ENCODE measurements around the gene ZNF593OS.

The ZNF593OS gene

GRCh38 chr1:26184883-26185282, 13.3 kb upstream of the ZNF593OS start:
- FAIRE-seq (no peak), DNase-seq (ENCODE audit: insufficient read length, low spot score) (no peak)

DNA sequence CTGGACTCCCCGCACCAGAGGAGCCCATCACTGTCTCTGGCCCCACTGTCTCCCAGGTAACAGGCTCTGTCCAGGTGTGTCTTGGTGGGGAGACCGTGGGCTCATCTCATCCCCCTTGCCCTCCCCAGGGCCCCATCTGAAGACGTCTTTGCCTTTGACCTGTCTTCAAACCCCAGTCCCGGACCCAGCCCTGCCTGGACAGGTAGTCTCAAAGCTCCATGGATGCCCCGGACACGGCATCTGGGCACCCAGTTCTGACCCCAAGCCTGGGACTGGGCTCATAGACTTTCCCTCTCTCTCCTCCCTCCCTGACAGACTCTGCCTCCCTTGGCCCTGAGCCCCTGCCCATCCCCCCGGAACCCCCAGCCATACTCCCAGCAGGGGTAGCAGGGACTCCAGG, 12.5 kb upstream of the ZNF593OS start:
- DNase-seq (ENCODE audit: insufficient read length, low spot score) (no peak), FAIRE-seq (no peak)

GRCh38 chr1:26182383-26182696, 10.7 kb upstream of the ZNF593OS start:
- FAIRE-seq = no peak

DNA sequence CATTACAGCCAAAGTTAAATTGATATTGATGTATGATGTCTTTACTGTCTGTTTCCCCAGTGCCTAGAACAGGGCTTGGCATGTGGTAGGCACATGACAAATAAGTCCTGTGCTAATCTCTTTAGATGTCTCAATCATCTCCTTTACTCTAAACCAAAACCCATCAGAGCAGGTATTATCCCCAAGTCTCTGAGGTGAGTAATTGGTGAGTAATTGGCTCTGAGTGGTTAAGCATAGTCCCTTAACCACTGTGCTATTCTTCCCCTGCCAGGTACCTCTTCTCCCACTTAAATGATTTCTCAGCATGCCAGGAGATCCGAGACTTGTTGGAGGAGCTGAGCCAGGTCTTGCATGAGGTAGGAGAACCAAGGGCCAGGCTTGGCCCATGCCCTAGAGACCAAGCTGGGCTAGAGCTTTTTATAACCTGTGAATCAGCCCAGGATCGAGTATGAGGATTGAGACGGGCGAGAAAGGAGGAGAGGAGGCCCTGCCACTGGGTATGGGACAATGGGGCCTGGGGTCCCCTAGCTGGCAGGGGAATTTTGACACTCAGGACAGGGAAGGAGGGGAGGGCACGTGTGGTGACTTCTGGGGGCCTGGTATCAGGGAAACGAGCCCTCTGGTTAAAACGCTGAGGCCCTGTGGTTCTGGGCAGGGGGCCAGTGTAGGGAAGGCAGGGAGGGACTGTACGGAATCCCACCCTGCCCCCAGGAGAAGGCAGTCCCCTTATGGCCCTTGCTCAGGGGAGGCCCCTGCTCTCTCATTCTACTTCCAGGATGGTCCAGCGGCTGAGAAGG, 10.2 kb upstream of the ZNF593OS start:
- DNase-seq (ENCODE audit: insufficient read length, low spot score) (no peak), FAIRE-seq (no peak)

More at GRCh38 chr1:26182383-26182696, 10.7 kb upstream of the ZNF593OS start:
- DNase-seq (ENCODE audit: insufficient read length, low spot score) = no peak

DNA sequence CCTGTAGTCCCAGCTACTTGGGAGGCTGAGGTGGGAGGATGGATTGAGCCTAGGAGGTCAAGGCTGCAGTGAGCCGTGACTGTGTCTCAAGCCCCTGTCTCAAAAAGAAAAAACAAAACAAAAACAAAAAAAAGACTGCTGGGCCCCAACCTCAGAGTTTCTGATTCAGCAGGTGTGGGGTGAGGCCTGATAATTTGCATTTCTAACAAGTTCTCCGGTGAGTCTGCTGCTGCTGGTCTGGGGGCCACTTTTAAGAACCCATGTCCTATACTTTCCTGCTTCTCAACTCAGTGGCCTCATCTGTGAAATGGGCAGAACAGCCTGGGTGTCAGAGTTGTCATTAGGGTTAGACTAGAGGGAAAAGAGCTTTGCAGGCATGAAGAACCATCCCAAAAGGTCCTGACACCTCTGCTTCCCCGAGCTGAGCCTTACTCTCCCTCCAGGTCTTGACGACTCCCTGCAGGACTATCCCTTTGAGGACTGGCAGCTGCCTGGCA, 8.4 kb upstream of the ZNF593OS start:
- DNase-seq (ENCODE audit: insufficient read length, low spot score) (no peak), FAIRE-seq (peak; percentile 37)

DNA sequence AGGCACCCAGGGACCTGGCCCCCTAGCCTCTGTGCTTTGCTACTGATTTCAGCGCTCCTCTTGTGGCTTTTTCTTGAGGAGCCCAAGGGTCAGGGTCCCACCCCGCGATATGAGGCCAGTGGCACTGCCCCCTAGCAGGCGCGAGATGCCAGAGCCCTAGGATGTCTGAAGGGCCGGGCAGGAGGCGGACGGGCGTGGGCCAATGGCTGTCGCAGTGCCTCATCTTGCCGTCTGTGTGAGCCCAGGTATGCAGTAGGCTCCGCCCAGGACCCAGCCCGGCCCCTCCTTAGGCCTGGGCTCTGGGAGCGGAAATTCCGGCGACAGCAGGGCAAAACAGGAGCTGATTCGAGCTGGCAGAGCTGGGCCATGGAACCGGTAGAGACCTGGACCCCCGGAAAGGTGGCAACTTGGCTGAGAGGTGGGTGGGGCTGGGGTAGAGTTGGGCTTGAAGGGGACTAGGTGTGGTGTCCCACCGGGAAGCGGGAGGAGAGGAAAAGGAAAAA, 5.6 kb upstream of the ZNF593OS start, which contains the start of gene CNKSR1:
CNKSR1 (plus strand) TSS at position 310 of the 503 bp plus-strand sequence; CDS start at position 367, 57 bp downstream.
- no peak for FAIRE-seq
- no peak for DNase-seq (ENCODE audit: insufficient read length, low spot score)

- no peak for FAIRE-seq
Observed at GRCh38 chr1:26175346-26175745, 3.7 kb upstream of the ZNF593OS start.

GRCh38 chr1:26170472-26170821, 1.2 kb downstream of the ZNF593OS start:
- FAIRE-seq (no peak), DNase-seq (ENCODE audit: insufficient read length, low spot score) (no peak)

More at GRCh38 chr1:26175346-26175745, 3.7 kb upstream of the ZNF593OS start:
- no peak for DNase-seq (ENCODE audit: insufficient read length, low spot score)

GRCh38 chr1:26169669-26170471, 1.8 kb downstream of the ZNF593OS start, which contains the start of gene ZNF593:
TSS of gene ZNF593 (plus strand) at chr1:26169908. CDS start at chr1:26169984, 76 bp downstream.
- FAIRE-seq (peak; percentile 95), DNase-seq (ENCODE audit: insufficient read length, low spot score) (peak; percentile 100)

- FAIRE-seq (no peak), DNase-seq (ENCODE audit: insufficient read length, low spot score) (no peak)
Observed at GRCh38 chr1:26169198-26169554, 2.5 kb downstream of the ZNF593OS start.

DNA sequence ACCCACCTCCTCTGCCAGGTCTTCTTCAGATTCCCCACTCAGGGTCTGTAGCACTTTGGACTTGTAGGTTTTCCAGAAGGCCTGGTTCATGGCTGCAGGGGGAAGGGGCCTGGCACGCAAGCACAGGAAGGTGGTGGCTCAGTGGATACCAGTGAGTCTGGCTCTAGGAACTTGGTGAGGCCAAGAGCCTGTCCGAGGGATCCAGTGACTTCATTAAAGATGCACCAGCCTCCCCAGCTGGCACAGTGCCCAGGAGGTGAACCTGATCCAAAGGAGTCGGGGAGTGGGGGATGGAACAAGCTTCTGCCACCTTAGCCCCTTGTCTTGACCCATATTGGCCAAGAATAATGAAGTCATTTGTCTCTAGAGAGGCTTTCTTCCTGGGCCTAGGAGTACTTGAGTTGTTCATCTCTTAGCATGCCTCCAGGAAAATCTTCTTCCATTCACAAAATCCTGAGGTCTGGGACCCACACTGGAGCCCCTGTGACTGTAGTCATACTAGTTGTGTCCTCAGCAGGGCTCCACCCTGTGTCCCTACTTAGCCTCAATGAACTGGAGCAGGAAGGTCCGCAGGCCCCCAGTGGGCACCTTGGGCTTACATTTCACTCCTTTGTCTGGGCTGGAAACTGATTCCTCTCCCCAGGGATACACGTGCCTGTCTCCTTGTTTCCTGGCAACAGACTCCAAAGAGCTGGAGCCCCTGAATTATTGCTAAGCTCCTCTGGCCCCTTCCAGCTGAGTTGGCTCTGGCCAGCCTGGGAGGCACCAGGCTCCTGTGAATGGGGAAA, 3.0 kb downstream of the ZNF593OS start, which contains the start of gene C1orf232:
C1orf232 (minus strand) TSS at position 554 of the 788 bp plus-strand sequence; CDS start at position 90, 464 bp downstream.
- no peak for DNase-seq (ENCODE audit: insufficient read length, low spot score)
- no peak for FAIRE-seq

DNA sequence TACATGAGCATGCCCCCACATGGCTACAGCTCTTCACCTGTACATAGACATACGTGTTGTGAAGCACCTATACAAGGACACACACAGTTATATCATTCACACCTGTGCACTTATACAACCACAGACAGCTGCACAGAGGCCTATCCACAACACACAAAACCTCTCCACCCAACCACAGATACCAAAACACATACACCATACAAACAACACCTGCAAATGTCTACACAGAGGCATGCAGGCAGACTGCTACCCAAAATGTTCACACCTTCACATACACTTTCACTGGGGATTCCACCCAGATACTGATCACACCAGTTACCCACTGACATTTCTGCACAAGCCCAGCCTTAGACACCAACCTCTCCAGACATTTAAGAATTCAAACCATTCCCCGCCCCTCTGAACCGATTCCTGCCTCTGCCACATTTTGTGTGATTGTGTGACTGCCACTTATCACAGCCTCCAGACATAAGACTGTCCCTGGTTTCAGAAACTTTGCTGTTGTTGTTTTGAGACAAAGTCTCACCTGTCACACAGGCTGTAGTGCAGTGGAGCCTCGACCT, 4.8 kb downstream of the ZNF593OS start:
- no peak for FAIRE-seq

GRCh38 chr1:26164861-26165842, 6.5 kb downstream of the ZNF593OS start:
- FAIRE-seq = no peak
- no peak for DNase-seq (ENCODE audit: insufficient read length, low spot score)

More for the DNA sequence above, 4.8 kb downstream of the ZNF593OS start:
- DNase-seq (ENCODE audit: insufficient read length, low spot score) = no peak

- FAIRE-seq (no peak), DNase-seq (ENCODE audit: insufficient read length, low spot score) (no peak)
Observed at GRCh38 chr1:26164036-26164860, 7.4 kb downstream of the ZNF593OS start.

GRCh38 chr1:26163684-26164035, 8.0 kb downstream of the ZNF593OS start:
- DNase-seq (ENCODE audit: insufficient read length, low spot score) = no peak
- no peak for FAIRE-seq

DNA sequence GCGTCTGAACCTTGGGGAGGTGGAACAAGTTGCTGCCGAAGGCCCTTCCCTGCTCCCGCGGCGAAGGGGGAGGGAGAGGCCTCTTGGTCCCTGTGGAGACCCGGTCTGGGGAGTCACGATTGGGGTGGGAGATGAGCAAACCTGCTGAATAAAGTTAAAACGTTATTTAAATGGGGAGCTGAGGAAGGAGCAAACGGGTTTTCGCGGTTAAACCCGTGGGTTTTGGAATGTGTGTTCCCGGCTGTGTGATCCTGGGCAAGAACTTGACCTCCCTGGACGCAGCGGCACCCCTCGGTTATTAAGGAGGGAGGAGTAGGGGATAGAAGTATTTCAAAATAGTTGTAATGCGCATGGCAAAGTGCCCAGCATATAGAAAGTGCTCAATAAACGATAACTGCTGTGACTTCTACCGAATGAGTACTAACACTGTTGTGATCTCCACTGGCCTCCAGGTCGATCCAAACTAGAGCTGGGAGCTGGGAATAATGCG, 9.4 kb downstream of the ZNF593OS start:
- FAIRE-seq = peak; percentile 4
- no peak for DNase-seq (ENCODE audit: insufficient read length, low spot score)

- DNase-seq (ENCODE audit: insufficient read length, low spot score) (no peak), FAIRE-seq (no peak)
Observed at GRCh38 chr1:26161415-26162219, 10.0 kb downstream of the ZNF593OS start.

All from GM19239 (cell line).